Stomach (tissue), 4 donors: ENCODE data around the gene SIGLECL1.

Experiments
- EP300 ChIP-seq: sonication (generic); formaldehyde crosslinking; IDR thresholded peaks from one replicate; pipeline ENCODE4 v1.6.1; 2017; ENCODE audit warnings: antibody characterized with exemption
- POLR2AphosphoS5 ChIP-seq, 3 donors: sonication (generic); formaldehyde crosslinking; IDR thresholded peaks; one replicate each; pipeline ENCODE4 v1.6.1; 2016; ENCODE audit warnings: antibody characterized with exemption in 3 of 3
- TF ChIP-seq, protein P1 (sequence below), 7 experiments: fragments of 450-650 bp in 4 of 7; fragments of 200-600 bp in 3 of 7; sonication (generic) in 3 of 7; IDR thresholded peaks; one replicate each; pipeline ENCODE4 v1.5.1; 2016 to 2019; ENCODE audit warnings: antibody characterized with exemption in 7 of 7, control low read depth in 2 of 7, mild to moderate bottlenecking in 1 of 7

DNA sequence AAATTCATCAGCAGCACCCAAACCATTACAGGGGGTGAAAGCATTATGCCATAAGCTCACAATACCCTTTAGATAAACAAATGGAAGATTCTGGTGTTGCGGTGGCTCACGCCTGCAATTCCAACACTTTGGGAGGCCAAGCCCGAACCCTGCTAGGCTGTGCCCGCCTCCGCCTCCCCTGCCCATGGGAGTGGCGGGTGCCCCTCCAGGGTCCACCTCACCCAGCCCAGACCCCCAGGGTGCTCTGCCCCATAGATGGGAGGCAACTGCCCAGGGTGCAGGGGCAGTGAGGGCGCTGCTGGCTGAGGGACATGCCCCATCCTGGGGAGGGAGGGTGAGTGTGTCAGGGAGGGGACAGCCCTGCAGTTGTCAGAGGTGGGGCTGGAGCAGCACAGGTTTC, 10.0 kb upstream of the SIGLECL1 start:
- TF ChIP-seq POLR2AphosphoS5 (IDR thresholded peaks at IDR 0.05) (no peak), EP300 (no peak)
- TF ChIP-seq, protein P1, sequence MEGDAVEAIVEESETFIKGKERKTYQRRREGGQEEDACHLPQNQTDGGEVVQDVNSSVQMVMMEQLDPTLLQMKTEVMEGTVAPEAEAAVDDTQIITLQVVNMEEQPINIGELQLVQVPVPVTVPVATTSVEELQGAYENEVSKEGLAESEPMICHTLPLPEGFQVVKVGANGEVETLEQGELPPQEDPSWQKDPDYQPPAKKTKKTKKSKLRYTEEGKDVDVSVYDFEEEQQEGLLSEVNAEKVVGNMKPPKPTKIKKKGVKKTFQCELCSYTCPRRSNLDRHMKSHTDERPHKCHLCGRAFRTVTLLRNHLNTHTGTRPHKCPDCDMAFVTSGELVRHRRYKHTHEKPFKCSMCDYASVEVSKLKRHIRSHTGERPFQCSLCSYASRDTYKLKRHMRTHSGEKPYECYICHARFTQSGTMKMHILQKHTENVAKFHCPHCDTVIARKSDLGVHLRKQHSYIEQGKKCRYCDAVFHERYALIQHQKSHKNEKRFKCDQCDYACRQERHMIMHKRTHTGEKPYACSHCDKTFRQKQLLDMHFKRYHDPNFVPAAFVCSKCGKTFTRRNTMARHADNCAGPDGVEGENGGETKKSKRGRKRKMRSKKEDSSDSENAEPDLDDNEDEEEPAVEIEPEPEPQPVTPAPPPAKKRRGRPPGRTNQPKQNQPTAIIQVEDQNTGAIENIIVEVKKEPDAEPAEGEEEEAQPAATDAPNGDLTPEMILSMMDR (IDR thresholded peaks at IDR 0.05), result no peak
